K562 (cell line): ENCODE results near the gene PPP6R1. TPM values are rescaled to one million over a fixed set of nuclear protein-coding genes. Genes with fewer than 3 reads are reported as not detected.

Source experiments
- ATAC-seq: fragments of 200-7000 bp; cut with Tn5 transposase; 3 replicates; pipeline ENCODE4 v1.9.1; 2020; ENCODE audit warnings: moderate library complexity
- BruUV-seq: library from RNA; stranded (reverse); fragments of 400-500 nt; replicated peaks from 2 replicates; lab custom pipeline; 2021; lab: Mats Ljungman, UMichigan
- CTCF ChIA-PET: fragments of 300-600 bp; formaldehyde crosslinking; extraction: SDS; loops from one replicate; lab custom pipeline; 2021; ENCODE audit warnings: low intra/inter-chr PET ratio; lab: Yijun Ruan, JAX
- POLR2A ChIA-PET: fragments of 300-600, 350-650 bp; sonication (Branson Sonifier 250); formaldehyde crosslinking; extraction: SDS; loops from one replicate; lab custom pipeline; 2021; ENCODE audit warnings: antibody characterized with exemption, inconsistent platforms; lab: Yijun Ruan, JAX
- DNase-seq, 4 experiments: peaks; one replicate each; pipeline versions ENCODE4 v3.0.0 to v3.0.0-alpha.2; 2011 to 2018; ENCODE audit warnings: low spot score in 3 of 4, mixed read lengths in 3 of 4; ENCODE audit errors: extremely low read depth in 1 of 4
- FAIRE-seq: peaks from 2 replicates; lab custom pipeline; 2011; peaks lifted over from hg19 to GRCh38; lab: Jason Lieb, UNC
- H2AFZ ChIP-seq: 2 replicates; pipeline ENCODE4 v1.6.0; 2011; ENCODE audit warnings: low read depth, low read length, control low read depth, inconsistent platforms
- H3K27ac ChIP-seq: fragments of 200-600 bp; 3 replicates; pipeline ENCODE4 v1.8.0; 2011; ENCODE audit warnings: low read depth, mild to moderate bottlenecking, control low read depth, inconsistent platforms, low read length, moderate library complexity, mixed read lengths; ENCODE audit errors: extremely low read depth
- H3K27me3 ChIP-seq, 2 experiments: fragments of 300-600 bp in 1 of 2; 2 replicates in 1 of 2; 3 replicates in 1 of 2; pipeline versions ENCODE4 v1.6.0 to v1.8.0; 2011; ENCODE audit warnings: inconsistent platforms in 2 of 2, low read length in 2 of 2, mild to moderate bottlenecking in 1 of 2, mixed read lengths in 1 of 2, moderate library complexity in 1 of 2; ENCODE audit not compliant: control insufficient read depth in 2 of 2, insufficient read depth in 2 of 2
- H3K36me3 ChIP-seq: fragments of 300-600 bp; 3 replicates; pipeline ENCODE4 v1.8.0; 2011; ENCODE audit warnings: mild to moderate bottlenecking, low read length, inconsistent platforms; ENCODE audit not compliant: control insufficient read depth, insufficient read depth
- H3K4me1 ChIP-seq, 2 experiments: fragments of 200-600 bp in 1 of 2; replicated peaks in 1 of 2; 2 replicates in 1 of 2; 3 replicates in 1 of 2; pipeline versions ENCODE4 v1.5.1 to v1.8.0; 2011; ENCODE audit warnings: inconsistent platforms in 2 of 2, low read length in 2 of 2, mild to moderate bottlenecking in 1 of 2, mixed read lengths in 1 of 2, moderate library complexity in 1 of 2; ENCODE audit not compliant: control insufficient read depth in 2 of 2, insufficient read depth in 2 of 2
- H3K4me2 ChIP-seq: 2 replicates; pipeline ENCODE4 v1.6.1; 2011; ENCODE audit warnings: low read length, control low read depth, inconsistent platforms, mixed read lengths; ENCODE audit not compliant: insufficient read depth
- H3K4me3 ChIP-seq: fragments of 200-600 bp; sonication (generic), shearing (Covaris generic); 2 replicates; pipeline ENCODE4 v1.5.1; 2016; ENCODE audit warnings: control low read depth, inconsistent platforms
- H3K79me2 ChIP-seq: fragments of 200-600 bp; 3 replicates; pipeline ENCODE4 v1.8.0; 2011; ENCODE audit warnings: low read length, inconsistent platforms; ENCODE audit not compliant: control insufficient read depth, insufficient read depth
- H3K9ac ChIP-seq, 2 experiments: 2 replicates each; pipeline versions ENCODE4 v1.6.0 to v1.6.1; 2011; ENCODE audit warnings: low read depth in 2 of 2, low read length in 2 of 2, control low read depth in 1 of 2, inconsistent platforms in 1 of 2, mild to moderate bottlenecking in 1 of 2, mixed read lengths in 1 of 2; ENCODE audit not compliant: insufficient read depth in 1 of 2
- H3K9me1 ChIP-seq: one replicate; pipeline ENCODE4 v1.6.0; 2011; ENCODE audit warnings: inconsistent platforms, mild to moderate bottlenecking, low read length, moderate library complexity; ENCODE audit not compliant: control insufficient read depth, insufficient read depth
- H3K9me3 ChIP-seq: replicated peaks from 2 replicates; pipeline ENCODE4 v1.5.1; 2011; ENCODE audit warnings: low read depth, low read length, inconsistent platforms; ENCODE audit not compliant: control insufficient read depth, insufficient read depth
- H4K20me1 ChIP-seq: replicated peaks from 2 replicates; pipeline ENCODE4 v1.6.1; 2011; ENCODE audit warnings: low read length, inconsistent platforms, mixed read lengths; ENCODE audit not compliant: control insufficient read depth, insufficient read depth
- POLR2G ChIP-seq: fragments of 200-400 bp; formaldehyde crosslinking; IDR thresholded peaks from 2 replicates; pipeline ENCODE4 v1.6.1; 2017; ENCODE audit warnings: low read depth, mild to moderate bottlenecking, antibody characterized with exemption, low read length, moderate library complexity
- WGBS: fragments of 100-300 bp; shearing (Covaris generic); methylation state at CpG from one replicate; pipeline ENCODE4 v1.1.6; 2016; ENCODE audit warnings: low coverage, mixed read lengths; ENCODE audit not compliant: insufficient coverage; ENCODE audit errors: missing lambda C conversion rate; 5-methylcytosine and 5-hydroxymethylcytosine counted together
- in situ Hi-C: fragments of 300-500 bp; cut with MboI; formaldehyde crosslinking; loops from 4 replicates; pipeline ENCODE4 v1.15.0; 2018; ENCODE audit warnings: inconsistent platforms, mixed read lengths
- intact Hi-C: fragments of 100-400 bp; cut with micrococcal nuclease; formaldehyde crosslinking; loops from 2 replicates; pipeline ENCODE4 v1.14.2; 2022
- polyA plus RNA-seq, 8 experiments: library from polyadenylated mRNA; depleted of rRNA in 4 of 8; stranded (reverse) in 5 of 8; unstranded in 3 of 8; fragments of >200 nt; fragmentation: Nextera tagmentation in 2 of 8; fragmentation: Illumina TruSeq in 1 of 8; extraction: Ambion mirVana in 2 of 8; extraction: Trizol in 1 of 8; gene quantifications; 2 replicates each; pipeline versions ENCODE4 v1.2.1 to v1.2.3, GENCODE V29; 2011 to 2014; ENCODE audit warnings: inconsistent platforms in 1 of 8, missing spikeins in 1 of 8
- total RNA-seq, 7 experiments: library from RNA; depleted of rRNA in 6 of 7; stranded (reverse); fragments of >200 nt in 6 of 7; fragmentation: Illumina TruSeq in 2 of 7; extraction: Trizol in 2 of 7; gene quantifications; 2 replicates each; pipeline versions ENCODE4 v1.2.1 to v1.2.3, GENCODE V29; 2011 to 2021; ENCODE audit warnings: low replicate concordance in 1 of 7
- TF ChIP-seq, protein P1 (sequence below), 2 experiments: fragments of 150-350 bp in 1 of 2; IDR thresholded peaks; 2 replicates each; pipeline ENCODE4 v1.6.1; 2012 to 2016; ENCODE audit warnings: low read depth in 2 of 2, low read length in 2 of 2, mild to moderate bottlenecking in 1 of 2, moderate library complexity in 1 of 2

Gene PPP6R1
- total and polyA plus RNA-seq, 9 of the 15 experiments (the other 6 are each of a cell fraction or from before 2014, with no cell fraction given): 0.48 to 135 (median 37.2) TPM

DNA sequence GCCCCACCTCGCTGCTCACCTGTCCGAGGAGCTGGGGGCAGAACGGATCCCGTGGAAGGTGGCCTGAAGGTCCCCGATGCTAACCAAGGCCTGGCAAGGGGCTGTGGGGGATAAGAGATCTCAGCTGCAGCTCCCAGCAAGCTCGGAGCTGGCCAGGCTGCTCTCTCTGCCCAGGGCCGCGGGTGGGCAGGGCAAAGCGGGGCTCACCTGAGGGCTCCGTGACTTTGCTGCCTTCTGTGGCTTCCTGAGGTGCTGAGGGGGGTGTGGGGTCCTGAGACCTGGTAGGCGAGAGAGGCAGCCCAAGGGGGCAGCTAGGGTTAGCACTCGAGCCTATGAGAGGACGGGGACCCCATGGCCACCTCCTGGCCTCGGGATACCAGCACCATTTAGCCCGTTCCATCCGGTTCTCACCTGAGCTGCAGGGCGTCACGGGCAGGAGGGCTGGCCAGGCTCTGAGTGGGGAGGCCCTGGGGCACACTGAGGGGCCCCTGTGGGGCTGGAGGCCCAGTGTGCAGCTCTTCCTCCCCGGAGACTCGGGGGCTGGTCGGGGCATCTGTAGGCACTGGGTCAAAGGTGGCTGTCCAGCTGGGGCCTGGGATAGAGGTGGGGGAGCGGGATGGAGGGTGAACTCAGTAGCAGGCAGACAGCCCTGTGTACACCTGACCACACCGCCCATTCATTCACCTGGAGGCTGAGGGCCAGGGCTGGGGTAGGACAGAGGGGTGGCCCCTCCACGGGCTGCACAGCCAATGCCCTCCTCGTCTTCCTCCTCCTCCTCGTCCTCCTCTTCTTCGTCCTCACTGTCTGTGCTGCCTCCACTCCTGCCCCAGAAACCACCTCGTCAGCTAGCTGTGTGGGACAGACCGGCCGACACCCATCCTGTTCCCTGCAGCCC, 27.2 kb downstream of the PPP6R1 start:
- Histone ChIP-seq H3K27ac (no peak overlapping the region), H3K36me3 (peaks cover 94% of the 10 kb centered on the region), H3K4me2 (no peak overlapping the region), H3K9me1 (peaks cover 3% of the 10 kb centered on the region), H3K9ac (peak overlapping the region in 1 of 2 experiments; percentile 15; a peak in 1 of 4 replicates), H3K27me3 (no peaks in the 10 kb centered on the region), H3K9me3 (no peaks in the 10 kb centered on the region), H3K79me2 (no peaks in the 10 kb centered on the region), H3K4me3 (no peak overlapping the region), H2AFZ (no peak overlapping the region), H4K20me1 (no peaks in the 10 kb centered on the region), H3K4me1 (peaks cover 0 to 43% of the 10 kb centered on the region in 2 experiments; a peak in 1 of 5 replicates)
- ATAC-seq (no peak), FAIRE-seq (no peak), DNase-seq (no peak)
- ChIA-PET CTCF (no interaction called here), POLR2A (interaction anchor here (0.6 to 1.1 kb wide), 4 partner anchors 8 to 63 kb away, joined by 3 read pairs; no protein-coding TSS in a partner anchor)
- intact Hi-C loops: no loop called here
- no TSS peak for BruUV-seq
- 93% methylated on average over 26 of the region's 30 CpGs for WGBS
- TF ChIP-seq, protein P1, sequence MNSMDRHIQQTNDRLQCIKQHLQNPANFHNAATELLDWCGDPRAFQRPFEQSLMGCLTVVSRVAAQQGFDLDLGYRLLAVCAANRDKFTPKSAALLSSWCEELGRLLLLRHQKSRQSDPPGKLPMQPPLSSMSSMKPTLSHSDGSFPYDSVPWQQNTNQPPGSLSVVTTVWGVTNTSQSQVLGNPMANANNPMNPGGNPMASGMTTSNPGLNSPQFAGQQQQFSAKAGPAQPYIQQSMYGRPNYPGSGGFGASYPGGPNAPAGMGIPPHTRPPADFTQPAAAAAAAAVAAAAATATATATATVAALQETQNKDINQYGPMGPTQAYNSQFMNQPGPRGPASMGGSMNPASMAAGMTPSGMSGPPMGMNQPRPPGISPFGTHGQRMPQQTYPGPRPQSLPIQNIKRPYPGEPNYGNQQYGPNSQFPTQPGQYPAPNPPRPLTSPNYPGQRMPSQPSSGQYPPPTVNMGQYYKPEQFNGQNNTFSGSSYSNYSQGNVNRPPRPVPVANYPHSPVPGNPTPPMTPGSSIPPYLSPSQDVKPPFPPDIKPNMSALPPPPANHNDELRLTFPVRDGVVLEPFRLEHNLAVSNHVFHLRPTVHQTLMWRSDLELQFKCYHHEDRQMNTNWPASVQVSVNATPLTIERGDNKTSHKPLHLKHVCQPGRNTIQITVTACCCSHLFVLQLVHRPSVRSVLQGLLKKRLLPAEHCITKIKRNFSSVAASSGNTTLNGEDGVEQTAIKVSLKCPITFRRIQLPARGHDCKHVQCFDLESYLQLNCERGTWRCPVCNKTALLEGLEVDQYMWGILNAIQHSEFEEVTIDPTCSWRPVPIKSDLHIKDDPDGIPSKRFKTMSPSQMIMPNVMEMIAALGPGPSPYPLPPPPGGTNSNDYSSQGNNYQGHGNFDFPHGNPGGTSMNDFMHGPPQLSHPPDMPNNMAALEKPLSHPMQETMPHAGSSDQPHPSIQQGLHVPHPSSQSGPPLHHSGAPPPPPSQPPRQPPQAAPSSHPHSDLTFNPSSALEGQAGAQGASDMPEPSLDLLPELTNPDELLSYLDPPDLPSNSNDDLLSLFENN (IDR thresholded peaks at IDR 0.05; ENCODE audit: low read depth in 2 of 2, low read length in 2 of 2): no peak
- TF ChIP-seq POLR2G: peak; percentile 49
- in situ Hi-C loops: no loop called here
